ENCODE results near the gene NRG2. TPM values are rescaled to one million over a fixed set of nuclear protein-coding genes. Genes with fewer than 3 reads are reported as not detected.

Gene NRG2
- total RNA-seq, 4 donors from 2014 or later = 2.5 to 21.2 (median 4.5) TPM; not detected in 1

DNA sequence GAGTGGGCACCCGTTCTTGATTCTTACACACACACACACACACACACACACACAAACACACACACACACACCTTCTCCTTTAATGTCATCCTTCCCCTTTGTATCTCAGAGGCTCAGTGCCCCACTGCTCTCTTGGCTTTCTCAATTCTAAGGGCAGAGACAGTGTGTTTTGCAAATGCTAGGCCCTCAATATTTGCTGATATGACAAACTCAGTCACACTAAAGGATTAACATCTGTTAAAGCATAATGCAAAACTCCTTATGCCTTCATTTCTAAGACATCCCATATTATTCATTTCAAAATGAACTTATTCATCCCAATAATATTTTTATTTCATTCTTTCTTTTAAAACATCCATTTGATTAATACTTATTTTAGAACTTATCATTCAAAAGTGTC is 8.9 kb upstream of the NRG2 start:
- H3K27me3 ChIP-seq = no peaks in the 10 kb centered on the region
- H3K9me3 ChIP-seq = no peaks in the 10 kb centered on the region
- no peak overlapping the region for H3K4me3 ChIP-seq
- TF ChIP-seq CTCF (IDR thresholded peaks at IDR 0.05) = no peak
- TF ChIP-seq POLR2A (IDR thresholded peaks at IDR 0.05) = no peak
- DNase-seq = no peak
- H3K4me1 ChIP-seq = no peaks in the 10 kb centered on the region
- no peaks in the 10 kb centered on the region for H3K36me3 ChIP-seq
- no peak overlapping the region for H3K27ac ChIP-seq
- intact Hi-C loops (cut with DNase I; ENCODE audit: low total_unique reads) = loop anchor here (5.0 kb wide), 1 partner anchor 255 kb away; the partner anchor contains the start of gene PSD2

- Histone ChIP-seq H3K27ac (no peak overlapping the region), H3K36me3 (no peaks in the 10 kb centered on the region)
- intact Hi-C loops (cut with DNase I; ENCODE audit: low total_unique reads) = loop anchor here (5.0 kb wide), 1 partner anchor 252 kb away; the partner anchor contains the start of gene PSD2
Measured at GRCh38 chr5:140049713-140050112, 6.6 kb upstream of the NRG2 start.

GRCh38 chr5:140049205-140049604 is 6.1 kb upstream of the NRG2 start:
- no peak for DNase-seq
- intact Hi-C loops (cut with DNase I; ENCODE audit: low total_unique reads) = no loop called here
- no peak overlapping the region for H3K27ac ChIP-seq

More at GRCh38 chr5:140049713-140050112, 6.6 kb upstream of the NRG2 start:
- H3K27me3 ChIP-seq = no peaks in the 10 kb centered on the region
- H3K4me1 ChIP-seq = no peaks in the 10 kb centered on the region
- no peaks in the 10 kb centered on the region for H3K9me3 ChIP-seq
- no peak overlapping the region for H3K4me3 ChIP-seq
- no peak for TF ChIP-seq CTCF (IDR thresholded peaks at IDR 0.05)
- DNase-seq = no peak

DNA sequence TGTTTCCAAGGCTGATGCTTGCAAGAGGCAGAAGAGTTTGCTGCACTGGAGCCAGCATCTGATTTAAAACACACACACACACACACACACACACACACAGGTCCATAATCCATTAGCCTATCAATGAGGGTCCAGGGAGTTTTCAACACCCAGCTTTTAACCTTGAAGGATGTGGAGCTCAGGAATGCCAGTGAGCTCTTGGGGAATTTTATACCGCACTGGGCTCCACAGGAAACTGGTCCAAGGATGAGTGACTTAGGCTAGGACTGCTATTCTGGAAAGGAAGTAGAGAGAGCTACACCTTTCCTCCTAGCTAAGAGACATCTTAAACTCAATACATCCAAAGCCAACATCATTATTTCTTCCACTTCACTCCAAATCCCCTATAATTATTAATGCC is 942 bp upstream of the NRG2 start:
- Histone ChIP-seq H3K27me3 (no peaks in the 10 kb centered on the region), H3K9me3 (no peaks in the 10 kb centered on the region), H3K4me3 (no peak overlapping the region), H3K4me1 (peaks cover 0 to 4% of the 10 kb centered on the region in 2 donors), H3K27ac (no peak overlapping the region), H3K36me3 (no peaks in the 10 kb centered on the region)
- TF ChIP-seq CTCF (IDR thresholded peaks at IDR 0.05) = no peak
- DNase-seq = no peak
- intact Hi-C loops (cut with DNase I; ENCODE audit: low total_unique reads) = no loop called here

More at GRCh38 chr5:140049205-140049604, 6.1 kb upstream of the NRG2 start:
- Histone ChIP-seq H3K9me3 (no peaks in the 10 kb centered on the region), H3K36me3 (no peaks in the 10 kb centered on the region), H3K4me3 (no peak overlapping the region), H3K4me1 (no peaks in the 10 kb centered on the region), H3K27me3 (no peaks in the 10 kb centered on the region)
- TF ChIP-seq CTCF (IDR thresholded peaks at IDR 0.05) (no peak), POLR2A (IDR thresholded peaks at IDR 0.05) (no peak)

GRCh38 chr5:140043508-140043872 is 391 bp upstream of the NRG2 start:
- peaks cover 0 to 4% of the 10 kb centered on the region in 2 donors for H3K4me1 ChIP-seq
- H3K4me3 ChIP-seq = peak overlapping the region; percentile 50 to 75
- peak overlapping the region in 1 of 2 donors; percentile 37 for H3K27ac ChIP-seq
- TF ChIP-seq CTCF (IDR thresholded peaks at IDR 0.05) = no peak
- no peak for TF ChIP-seq POLR2A (IDR thresholded peaks at IDR 0.05)
- DNase-seq = no peak
- H3K9me3 ChIP-seq = no peaks in the 10 kb centered on the region
- no peaks in the 10 kb centered on the region for H3K27me3 ChIP-seq
- intact Hi-C loops (cut with DNase I; ENCODE audit: low total_unique reads) = no loop called here
- H3K36me3 ChIP-seq = no peaks in the 10 kb centered on the region

Measured in uterus (tissue), 4 donors.